ENCODE results near the gene CXCL8. TPM values are rescaled to one million over a fixed set of nuclear protein-coding genes. Genes with fewer than 3 reads are reported as not detected.

CXCL8 gene
- total and polyA plus RNA-seq, 9 donors: 0.48 to 48.3 (median 2.6) TPM

DNA sequence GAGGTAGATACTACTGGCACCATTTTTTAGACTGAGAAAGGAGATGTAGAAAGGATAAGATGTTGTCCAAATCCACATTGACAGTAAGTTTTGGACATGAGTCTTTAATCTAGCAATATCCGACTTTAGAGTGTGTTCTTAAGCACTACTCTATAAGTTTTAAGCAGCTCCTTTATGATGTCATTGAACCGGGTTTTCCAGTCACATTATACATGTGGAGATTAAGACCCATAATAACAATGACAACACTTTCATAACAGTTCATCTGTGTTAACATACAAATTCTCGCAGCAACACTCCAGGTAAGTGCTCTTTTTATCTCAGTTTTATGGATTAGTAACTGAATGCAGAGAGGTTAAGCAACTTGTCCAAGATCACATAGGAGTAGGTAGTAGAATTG is 30.3 kb upstream of the CXCL8 start:
- Histone ChIP-seq H3K4me1 (ENCODE audit: insufficient read depth) (no peaks in the 10 kb centered on the region), H3K27me3 (no peaks in the 10 kb centered on the region), H3K9me3 (no peaks in the 10 kb centered on the region), H3K27ac (no peak overlapping the region), H3K36me3 (no peaks in the 10 kb centered on the region), H3K4me3 (no peak overlapping the region)
- intact Hi-C loops (cut with DNase I): no loop called here
- WGBS, 3 donors: 96 to 98% (median 98%) methylated on average over 3 of the region's 3 CpGs
- no peak for DNase-seq
- TF ChIP-seq, protein P1, sequence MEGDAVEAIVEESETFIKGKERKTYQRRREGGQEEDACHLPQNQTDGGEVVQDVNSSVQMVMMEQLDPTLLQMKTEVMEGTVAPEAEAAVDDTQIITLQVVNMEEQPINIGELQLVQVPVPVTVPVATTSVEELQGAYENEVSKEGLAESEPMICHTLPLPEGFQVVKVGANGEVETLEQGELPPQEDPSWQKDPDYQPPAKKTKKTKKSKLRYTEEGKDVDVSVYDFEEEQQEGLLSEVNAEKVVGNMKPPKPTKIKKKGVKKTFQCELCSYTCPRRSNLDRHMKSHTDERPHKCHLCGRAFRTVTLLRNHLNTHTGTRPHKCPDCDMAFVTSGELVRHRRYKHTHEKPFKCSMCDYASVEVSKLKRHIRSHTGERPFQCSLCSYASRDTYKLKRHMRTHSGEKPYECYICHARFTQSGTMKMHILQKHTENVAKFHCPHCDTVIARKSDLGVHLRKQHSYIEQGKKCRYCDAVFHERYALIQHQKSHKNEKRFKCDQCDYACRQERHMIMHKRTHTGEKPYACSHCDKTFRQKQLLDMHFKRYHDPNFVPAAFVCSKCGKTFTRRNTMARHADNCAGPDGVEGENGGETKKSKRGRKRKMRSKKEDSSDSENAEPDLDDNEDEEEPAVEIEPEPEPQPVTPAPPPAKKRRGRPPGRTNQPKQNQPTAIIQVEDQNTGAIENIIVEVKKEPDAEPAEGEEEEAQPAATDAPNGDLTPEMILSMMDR (IDR thresholded peaks at IDR 0.05): no peak
- no peak for TF ChIP-seq EP300 (IDR thresholded peaks at IDR 0.05)
- no peak for TF ChIP-seq POLR2A (IDR thresholded peaks at IDR 0.05)

DNA sequence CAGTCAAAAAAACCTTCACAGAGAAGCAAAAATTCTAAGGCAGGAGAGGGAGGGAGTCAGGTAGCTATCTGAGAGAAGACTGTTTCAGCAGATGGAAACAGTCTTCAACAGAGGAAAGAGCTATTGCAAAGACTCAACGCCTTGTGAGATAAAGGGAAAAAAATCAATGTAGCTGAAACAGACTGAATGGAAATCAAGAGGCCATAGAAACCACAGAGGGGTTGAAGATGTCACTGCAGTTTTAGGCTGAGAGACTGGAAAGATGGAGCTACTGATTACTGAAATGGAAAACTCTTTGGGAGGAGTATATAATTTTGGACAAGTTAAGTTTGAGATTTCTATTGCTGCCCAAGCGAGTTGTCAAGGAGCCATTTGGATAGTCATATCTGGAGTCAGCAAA is 28.4 kb upstream of the CXCL8 start:
- Histone ChIP-seq H3K27ac (no peak overlapping the region), H3K4me1 (ENCODE audit: insufficient read depth) (no peaks in the 10 kb centered on the region), H3K27me3 (no peaks in the 10 kb centered on the region), H3K9me3 (no peaks in the 10 kb centered on the region), H3K36me3 (no peaks in the 10 kb centered on the region), H3K4me3 (no peak overlapping the region)
- WGBS, 3 donors: 67 to 76% (median 71%) methylated on average over 2 of the region's 2 CpGs
- TF ChIP-seq POLR2A (IDR thresholded peaks at IDR 0.05) (no peak), EP300 (IDR thresholded peaks at IDR 0.05) (no peak)
- TF ChIP-seq, protein P1 (IDR thresholded peaks at IDR 0.05): no peak
- DNase-seq: no peak
- intact Hi-C loops (cut with DNase I): no loop called here

DNA sequence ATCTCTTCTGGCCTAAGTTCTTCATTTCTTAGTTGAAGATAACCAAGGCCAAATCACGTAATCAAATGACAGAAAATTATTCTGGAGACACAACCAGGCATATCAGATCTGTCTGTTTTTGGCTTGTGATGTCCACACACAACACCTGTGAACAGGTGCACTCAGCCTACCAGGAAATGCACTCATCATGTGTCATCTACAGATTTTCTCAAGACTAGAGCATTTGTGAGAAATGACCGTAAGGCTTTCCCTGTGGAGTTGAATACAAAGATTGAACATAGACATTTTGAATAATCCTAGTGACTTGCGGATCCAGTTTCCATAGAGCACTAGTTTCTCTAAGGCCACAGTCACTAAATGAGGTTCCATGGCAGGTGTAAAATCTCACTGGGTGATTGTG is 26.7 kb upstream of the CXCL8 start:
- no peak for TF ChIP-seq EP300 (IDR thresholded peaks at IDR 0.05)
- TF ChIP-seq POLR2A (IDR thresholded peaks at IDR 0.05): no peak
- TF ChIP-seq, protein P1 (IDR thresholded peaks at IDR 0.05): no peak
- H3K4me3 ChIP-seq: no peak overlapping the region
- intact Hi-C loops (cut with DNase I): no loop called here
- H3K36me3 ChIP-seq: no peaks in the 10 kb centered on the region
- no peak for DNase-seq
- no peaks in the 10 kb centered on the region for H3K4me1 ChIP-seq (ENCODE audit: insufficient read depth)
- H3K27me3 ChIP-seq: no peaks in the 10 kb centered on the region
- 97 to 99% (median 98%) methylated on average over 3 of the region's 3 CpGs for WGBS, 3 donors
- no peak overlapping the region for H3K27ac ChIP-seq
- no peaks in the 10 kb centered on the region for H3K9me3 ChIP-seq

DNA sequence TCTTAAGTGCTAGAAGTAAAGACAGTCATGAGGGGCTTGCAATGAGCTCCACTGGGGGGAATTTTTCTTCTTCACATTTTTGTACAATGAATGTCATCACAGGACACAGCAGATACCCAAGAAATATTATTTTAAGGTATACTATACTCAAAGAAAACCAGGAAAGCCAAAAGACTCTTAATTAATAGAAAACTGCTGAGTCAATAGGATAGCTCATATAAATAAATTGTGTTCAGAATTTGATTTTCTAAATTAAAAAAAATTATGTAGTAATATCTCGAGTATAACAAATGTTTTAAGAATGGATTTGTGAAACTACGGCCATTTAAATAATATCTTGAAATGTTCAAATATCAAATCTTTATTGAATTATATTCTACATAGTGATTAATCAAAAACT is 25.7 kb upstream of the CXCL8 start:
- Histone ChIP-seq H3K27me3 (no peaks in the 10 kb centered on the region), H3K4me3 (no peak overlapping the region), H3K4me1 (ENCODE audit: insufficient read depth) (no peaks in the 10 kb centered on the region), H3K36me3 (no peaks in the 10 kb centered on the region), H3K27ac (no peak overlapping the region), H3K9me3 (no peaks in the 10 kb centered on the region)
- no peak for DNase-seq
- WGBS, 3 donors: 95 to 96% (median 95%) methylated on average over 2 of the region's 2 CpGs
- TF ChIP-seq, protein P1 (IDR thresholded peaks at IDR 0.05): no peak
- TF ChIP-seq EP300 (IDR thresholded peaks at IDR 0.05) (no peak), POLR2A (IDR thresholded peaks at IDR 0.05) (no peak)
- intact Hi-C loops (cut with DNase I): no loop called here

DNA sequence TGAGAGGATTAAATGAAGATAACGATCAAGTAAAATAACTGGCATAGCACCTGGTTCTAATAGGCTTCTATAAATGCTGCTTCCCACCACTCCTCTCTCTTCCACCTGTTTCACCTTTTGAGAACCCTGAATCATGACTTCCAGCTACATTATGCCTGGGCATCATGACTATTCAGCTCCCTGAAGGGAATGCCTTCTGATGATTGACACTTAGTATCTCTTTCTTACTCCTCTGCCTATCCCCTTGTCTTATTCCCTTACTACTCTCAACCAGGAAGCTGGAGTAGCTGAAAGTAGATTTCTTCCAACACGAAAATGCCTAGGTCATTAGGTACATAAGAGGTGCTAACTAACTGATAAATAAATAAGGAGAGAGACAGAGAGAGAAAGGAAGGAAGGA is 24.7 kb upstream of the CXCL8 start:
- WGBS, 3 donors: 86 to 88% (median 86%) methylated on average over 2 of the region's 2 CpGs
- H3K4me3 ChIP-seq: no peak overlapping the region
- TF ChIP-seq, protein P1 (IDR thresholded peaks at IDR 0.05): no peak
- TF ChIP-seq EP300 (IDR thresholded peaks at IDR 0.05) (no peak), POLR2A (IDR thresholded peaks at IDR 0.05) (no peak)
- H3K4me1 ChIP-seq (ENCODE audit: insufficient read depth): no peaks in the 10 kb centered on the region
- no peak for DNase-seq
- intact Hi-C loops (cut with DNase I): no loop called here
- no peak overlapping the region for H3K27ac ChIP-seq
- no peaks in the 10 kb centered on the region for H3K27me3 ChIP-seq
- no peaks in the 10 kb centered on the region for H3K9me3 ChIP-seq
- no peaks in the 10 kb centered on the region for H3K36me3 ChIP-seq
